Activated CD4-positive, alpha-beta T cell treated with anti-CD3 and anti-CD28 coated beads, Interleukin-2, amount 50 U/mL, for 24 hours (primary cell): ENCODE data around the gene VWA5B2.

Experiments used
- DNase-seq, 2 donors: peaks; one replicate each; pipeline ENCODE4 v3.0.0-alpha.2; 2020; ENCODE audit warnings: low read depth in 1 of 2, low spot score in 1 of 2

VWA5B2 gene

GRCh38 chr3:184229394-184230080 lies at the start of gene VWA5B2:
Gene VWA5B2, plus strand, starts transcription at chr3:184229585. Its CDS starts 944 bp downstream, at chr3:184230529.
- DNase-seq = peak; percentile 40 to 43

- no peak for DNase-seq
Observed at GRCh38 chr3:184180165-184180564, 49.2 kb upstream of the VWA5B2 start.

GRCh38 chr3:184181596-184181995 lies 47.8 kb upstream of the VWA5B2 start:
- DNase-seq = no peak

GRCh38 chr3:184183679-184184078 lies 45.7 kb upstream of the VWA5B2 start:
- no peak for DNase-seq

- no peak for DNase-seq
Observed at GRCh38 chr3:184184546-184185230, 44.7 kb upstream of the VWA5B2 start.

- peak; percentile 97 to 98 for DNase-seq
Observed at GRCh38 chr3:184185461-184186183, 43.8 kb upstream of the VWA5B2 start.

GRCh38 chr3:184186184-184186901 lies 43.0 kb upstream of the VWA5B2 start, which contains the start of gene ABCF3:
Gene ABCF3, plus strand, starts transcription at chr3:184186199. Its CDS starts 9 bp downstream, at chr3:184186208.
- DNase-seq = no peak

GRCh38 chr3:184186902-184187207 lies 42.5 kb upstream of the VWA5B2 start:
- DNase-seq = no peak

GRCh38 chr3:184188080-184188479 lies 41.3 kb upstream of the VWA5B2 start:
- no peak for DNase-seq

GRCh38 chr3:184189421-184189820 lies 40.0 kb upstream of the VWA5B2 start:
- no peak for DNase-seq

GRCh38 chr3:184192889-184193288 lies 36.5 kb upstream of the VWA5B2 start:
- no peak for DNase-seq

- no peak for DNase-seq
Observed at GRCh38 chr3:184193991-184194539, 35.3 kb upstream of the VWA5B2 start.

GRCh38 chr3:184196536-184196935 lies 32.8 kb upstream of the VWA5B2 start:
- no peak for DNase-seq

- DNase-seq = no peak
Observed at GRCh38 chr3:184198509-184198908, 30.9 kb upstream of the VWA5B2 start.

GRCh38 chr3:184200825-184201224 lies 28.6 kb upstream of the VWA5B2 start:
- no peak for DNase-seq

- DNase-seq = no peak
Observed at GRCh38 chr3:184203526-184203925, 25.9 kb upstream of the VWA5B2 start.

GRCh38 chr3:184209146-184209923 lies 20.1 kb upstream of the VWA5B2 start:
- DNase-seq = no peak

- no peak for DNase-seq
Observed at GRCh38 chr3:184211297-184211696, 18.1 kb upstream of the VWA5B2 start.

GRCh38 chr3:184211718-184212117 lies 17.7 kb upstream of the VWA5B2 start:
- DNase-seq = no peak

- no peak for DNase-seq
Observed at GRCh38 chr3:184218814-184219213, 10.6 kb upstream of the VWA5B2 start.
